HEK293 (cell line): Measurements from ENCODE around the gene TLE6.
A peak's percentile ranks its signal among the peaks of the same experiment; 100 is the strongest.
"Not testable (repeated sequence)": the region's sequence is repeated elsewhere in the genome, so short reads cannot be mapped to it uniquely, and the experiment has no call there.

Experiments
- CTCF ChIA-PET: fragments of 350-600 bp; formaldehyde crosslinking; extraction: SDS; loops from one replicate; lab custom pipeline; 2021; ENCODE audit warnings: antibody characterized with exemption; lab: Yijun Ruan, JAX
- POLR2A ChIA-PET: fragments of 300-600 bp; formaldehyde crosslinking; extraction: SDS; loops from one replicate; lab custom pipeline; 2020; ENCODE audit warnings: antibody characterized with exemption, inconsistent platforms; lab: Yijun Ruan, JAX
- H3K27ac ChIP-seq: fragments of 200-500 bp; sonication (Bioruptor generic); 2 replicates; pipeline ENCODE4 v1.5.1; 2014; ENCODE audit warnings: low read depth, low read length, control low read depth, inconsistent platforms; ENCODE audit errors: extremely low read depth
- H3K36me3 ChIP-seq, 2 experiments: fragments of 200-500 bp in 1 of 2; sonication (Bioruptor generic) in 1 of 2; 1 replicate in 1 of 2; 2 replicates in 1 of 2; pipeline ENCODE4 v1.5.1; 2014 to 2017; ENCODE audit warnings: inconsistent platforms in 2 of 2, low read length in 2 of 2; ENCODE audit not compliant: control insufficient read depth in 2 of 2, insufficient read depth in 1 of 2
- H3K4me1 ChIP-seq: fragments of 200-500 bp; sonication (Bioruptor generic); 2 replicates; pipeline ENCODE4 v1.5.1; 2014; ENCODE audit warnings: mild to moderate bottlenecking, low read length, inconsistent platforms; ENCODE audit not compliant: control insufficient read depth, insufficient read depth
- H3K4me3 ChIP-seq: 2 replicates; pipeline ENCODE4 v1.5.1; 2011; ENCODE audit warnings: low read depth, mild to moderate bottlenecking, control low read depth, low read length, moderate library complexity
- H3K9me3 ChIP-seq: fragments of 200-500 bp; sonication (Bioruptor generic); 2 replicates; pipeline ENCODE4 v1.5.1; 2014; ENCODE audit warnings: low read depth, low read length, inconsistent platforms; ENCODE audit not compliant: control insufficient read depth, insufficient read depth
- BCL11A ChIP-seq: fragments of 450-650 bp; formaldehyde crosslinking; IDR thresholded peaks from 2 replicates; pipeline ENCODE4 v1.5.1; 2016; ENCODE audit warnings: low read depth, missing biosample characterization, missing genetic modification characterization
- GFI1B ChIP-seq: fragments of 450-650 bp; formaldehyde crosslinking; IDR thresholded peaks from 2 replicates; pipeline ENCODE4 v1.5.1; 2016; ENCODE audit warnings: missing biosample characterization, missing genetic modification characterization
- GLIS1 ChIP-seq: fragments of 450-650 bp; formaldehyde crosslinking; IDR thresholded peaks from 2 replicates; pipeline ENCODE4 v1.5.1; 2016; ENCODE audit warnings: missing biosample characterization, missing genetic modification characterization
- MZF1 ChIP-seq: fragments of 450-650 bp; formaldehyde crosslinking; IDR thresholded peaks from 2 replicates; pipeline ENCODE4 v1.5.1; 2017; ENCODE audit warnings: missing biosample characterization, missing genetic modification characterization, borderline replicate concordance
- OSR2 ChIP-seq: fragments of 450-650 bp; formaldehyde crosslinking; IDR thresholded peaks from 2 replicates; pipeline ENCODE4 v1.5.1; 2016; ENCODE audit warnings: missing biosample characterization, missing genetic modification characterization
- SCRT1 ChIP-seq: fragments of 450-650 bp; formaldehyde crosslinking; IDR thresholded peaks from 2 replicates; pipeline ENCODE4 v1.5.1; 2016; ENCODE audit warnings: missing biosample characterization, missing genetic modification characterization, borderline replicate concordance
- WT1 ChIP-seq: fragments of 450-650 bp; formaldehyde crosslinking; IDR thresholded peaks from 2 replicates; pipeline ENCODE4 v1.5.1; 2016; ENCODE audit warnings: missing biosample characterization, missing genetic modification characterization
- ZEB2 ChIP-seq: fragments of 450-650 bp; formaldehyde crosslinking; IDR thresholded peaks from 2 replicates; pipeline ENCODE4 v1.5.1; 2016; ENCODE audit warnings: missing biosample characterization, missing genetic modification characterization
- ZNF121 ChIP-seq: fragments of 450-650 bp; formaldehyde crosslinking; IDR thresholded peaks from 2 replicates; pipeline ENCODE4 v1.5.1; 2016; ENCODE audit warnings: missing biosample characterization, missing genetic modification characterization
- ZNF140 ChIP-seq: fragments of 450-650 bp; formaldehyde crosslinking; IDR thresholded peaks from 2 replicates; pipeline ENCODE4 v1.5.1; 2016; ENCODE audit warnings: missing biosample characterization, missing genetic modification characterization
- ZNF2 ChIP-seq: fragments of 450-650 bp; formaldehyde crosslinking; IDR thresholded peaks from 2 replicates; pipeline ENCODE4 v1.5.1; 2016; ENCODE audit warnings: missing biosample characterization, missing genetic modification characterization
- ZNF202 ChIP-seq: fragments of 450-650 bp; formaldehyde crosslinking; IDR thresholded peaks from 2 replicates; pipeline ENCODE4 v1.5.1; 2016; ENCODE audit warnings: missing biosample characterization, missing genetic modification characterization, borderline replicate concordance
- ZNF214 ChIP-seq: fragments of 450-650 bp; formaldehyde crosslinking; IDR thresholded peaks from 2 replicates; pipeline ENCODE4 v1.5.1; 2017; ENCODE audit warnings: missing biosample characterization, mild to moderate bottlenecking, missing genetic modification characterization, borderline replicate concordance
- ZNF24 ChIP-seq: fragments of 450-650 bp; formaldehyde crosslinking; IDR thresholded peaks from 2 replicates; pipeline ENCODE4 v1.5.1; 2016; ENCODE audit warnings: missing biosample characterization, missing genetic modification characterization
- ZNF433 ChIP-seq: fragments of 450-650 bp; formaldehyde crosslinking; IDR thresholded peaks from 2 replicates; pipeline ENCODE4 v1.5.1; 2016; ENCODE audit warnings: missing biosample characterization, missing genetic modification characterization, low read depth
- ZNF473 ChIP-seq: fragments of 450-650 bp; formaldehyde crosslinking; IDR thresholded peaks from 2 replicates; pipeline ENCODE4 v1.5.1; 2017; ENCODE audit warnings: missing biosample characterization, missing genetic modification characterization
- ZNF654 ChIP-seq: fragments of 450-650 bp; formaldehyde crosslinking; IDR thresholded peaks from 2 replicates; pipeline ENCODE4 v1.5.1; 2016; ENCODE audit warnings: low read depth, missing biosample characterization, missing genetic modification characterization
- ZSCAN23 ChIP-seq: fragments of 450-650 bp; formaldehyde crosslinking; IDR thresholded peaks from 2 replicates; pipeline ENCODE4 v1.5.1; 2016; ENCODE audit warnings: missing biosample characterization, missing genetic modification characterization
- TF ChIP-seq, protein P1 (sequence below): fragments of 450-650 bp; formaldehyde crosslinking; optimal IDR thresholded peaks from 2 replicates; pipeline ENCODE3; 2016; ENCODE audit warnings: missing biosample characterization, mild to moderate bottlenecking, missing genetic modification characterization
- TF ChIP-seq, protein P2 (sequence below): fragments of 450-650 bp; formaldehyde crosslinking; IDR thresholded peaks from 2 replicates; pipeline ENCODE4 v1.5.1; 2016; ENCODE audit warnings: missing biosample characterization, missing genetic modification characterization
- TF ChIP-seq, protein P3 (sequence below): fragments of 450-650 bp; formaldehyde crosslinking; IDR thresholded peaks from 2 replicates; pipeline ENCODE4 v1.5.1; 2016; ENCODE audit warnings: missing biosample characterization, missing genetic modification characterization
- TF ChIP-seq, protein P4 (sequence below): fragments of 450-650 bp; formaldehyde crosslinking; IDR thresholded peaks from 2 replicates; pipeline ENCODE4 v1.5.1; 2016; ENCODE audit warnings: missing biosample characterization, missing genetic modification characterization

Gene TLE6

DNA sequence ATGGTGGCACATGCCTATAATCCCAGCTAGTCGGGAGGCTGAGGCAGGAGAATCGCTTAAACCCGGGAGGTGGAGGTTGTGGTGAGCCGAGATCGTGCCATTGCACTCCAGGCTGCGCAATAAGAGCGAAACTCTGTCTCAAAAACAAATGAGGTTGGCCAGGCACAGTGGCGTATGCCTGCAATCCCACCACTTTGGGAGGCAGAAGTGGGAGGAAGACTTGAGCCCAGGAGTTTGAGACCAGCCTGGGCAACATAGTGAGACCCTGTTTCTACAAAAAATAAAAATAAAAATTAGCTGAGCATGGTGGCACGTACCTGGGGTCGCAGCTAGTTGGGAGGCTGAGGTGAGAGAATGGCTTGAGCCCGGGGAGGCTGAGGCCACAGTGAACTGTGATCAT lies 15.0 kb downstream of the TLE6 start:
- H3K4me3 ChIP-seq, H3K27ac ChIP-seq, H3K4me1 ChIP-seq, H3K9me3 ChIP-seq, H3K36me3 ChIP-seq: not testable (repeated sequence)
- POLR2A ChIA-PET, result interaction anchor here (0.6 kb wide), 1 partner anchor 26 kb away, joined by 3 read pairs; no protein-coding TSS in a partner anchor
- peak; percentile 90 for TF ChIP-seq ZNF121 (tag by site-specific recombination)
- CTCF ChIA-PET, result interaction anchor here (0.5 to 0.7 kb wide), 3 partner anchors 39 to 243 kb away, joined by 3 read pairs; no protein-coding TSS in a partner anchor

DNA sequence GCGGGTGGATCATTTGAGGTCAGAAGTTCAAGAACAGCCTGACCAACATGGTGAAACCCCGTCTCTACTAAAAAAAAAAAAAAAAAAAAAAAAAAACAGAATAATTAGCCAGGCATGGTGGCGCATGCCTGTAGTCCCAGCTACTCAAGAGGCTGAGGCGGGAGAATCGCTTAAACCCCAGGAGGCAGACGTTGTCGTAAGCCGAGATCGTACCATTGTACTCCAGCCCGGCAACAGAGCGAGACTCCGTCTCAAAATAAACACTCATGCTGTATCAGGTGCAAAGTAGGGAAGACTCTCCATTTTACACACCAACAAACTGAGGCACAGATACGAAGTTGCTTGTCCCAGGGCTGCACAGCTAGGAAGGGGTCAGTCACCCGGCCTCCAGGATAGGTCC lies 15.6 kb downstream of the TLE6 start:
- Histone ChIP-seq H3K9me3 (no peaks in the 10 kb centered on the region), H3K4me1 (no peaks in the 10 kb centered on the region), H3K27ac (no peak overlapping the region), H3K36me3 (no peaks in the 10 kb centered on the region), H3K4me3 (no peak overlapping the region)
- ChIA-PET POLR2A (no interaction called here), CTCF (interaction anchor here (0.5 to 0.7 kb wide), 3 partner anchors 38 to 244 kb away, joined by 3 read pairs; no protein-coding TSS in a partner anchor)
- no peak for TF ChIP-seq ZEB2 (tag by site-specific recombination)
- no peak for TF ChIP-seq SCRT1 (tag by site-specific recombination)
- no peak for TF ChIP-seq ZNF433 (tag by site-specific recombination)
- peak; percentile 54 for TF ChIP-seq GLIS1
- no peak for TF ChIP-seq WT1 (tag by site-specific recombination)
- TF ChIP-seq, protein P1, sequence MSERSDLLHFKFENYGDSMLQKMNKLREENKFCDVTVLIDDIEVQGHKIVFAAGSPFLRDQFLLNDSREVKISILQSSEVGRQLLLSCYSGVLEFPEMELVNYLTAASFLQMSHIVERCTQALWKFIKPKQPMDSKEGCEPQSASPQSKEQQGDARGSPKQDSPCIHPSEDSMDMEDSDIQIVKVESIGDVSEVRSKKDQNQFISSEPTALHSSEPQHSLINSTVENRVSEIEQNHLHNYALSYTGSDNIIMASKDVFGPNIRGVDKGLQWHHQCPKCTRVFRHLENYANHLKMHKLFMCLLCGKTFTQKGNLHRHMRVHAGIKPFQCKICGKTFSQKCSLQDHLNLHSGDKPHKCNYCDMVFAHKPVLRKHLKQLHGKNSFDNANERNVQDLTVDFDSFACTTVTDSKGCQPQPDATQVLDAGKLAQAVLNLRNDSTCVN, result no peak
- TF ChIP-seq ZNF202 (tag by site-specific recombination), result no peak
- TF ChIP-seq, protein P2, sequence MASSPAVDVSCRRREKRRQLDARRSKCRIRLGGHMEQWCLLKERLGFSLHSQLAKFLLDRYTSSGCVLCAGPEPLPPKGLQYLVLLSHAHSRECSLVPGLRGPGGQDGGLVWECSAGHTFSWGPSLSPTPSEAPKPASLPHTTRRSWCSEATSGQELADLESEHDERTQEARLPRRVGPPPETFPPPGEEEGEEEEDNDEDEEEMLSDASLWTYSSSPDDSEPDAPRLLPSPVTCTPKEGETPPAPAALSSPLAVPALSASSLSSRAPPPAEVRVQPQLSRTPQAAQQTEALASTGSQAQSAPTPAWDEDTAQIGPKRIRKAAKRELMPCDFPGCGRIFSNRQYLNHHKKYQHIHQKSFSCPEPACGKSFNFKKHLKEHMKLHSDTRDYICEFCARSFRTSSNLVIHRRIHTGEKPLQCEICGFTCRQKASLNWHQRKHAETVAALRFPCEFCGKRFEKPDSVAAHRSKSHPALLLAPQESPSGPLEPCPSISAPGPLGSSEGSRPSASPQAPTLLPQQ (tag by site-specific recombination), result no peak
- no peak for TF ChIP-seq ZNF24 (tag by site-specific recombination)
- no peak for TF ChIP-seq BCL11A (tag by site-specific recombination)
- no peak for TF ChIP-seq MZF1 (tag by site-specific recombination)
- no peak for TF ChIP-seq ZNF654
- peak; percentile 42; the same call in 1 of the 2 replicates for TF ChIP-seq OSR2 (tag by site-specific recombination)
- TF ChIP-seq, protein P3, sequence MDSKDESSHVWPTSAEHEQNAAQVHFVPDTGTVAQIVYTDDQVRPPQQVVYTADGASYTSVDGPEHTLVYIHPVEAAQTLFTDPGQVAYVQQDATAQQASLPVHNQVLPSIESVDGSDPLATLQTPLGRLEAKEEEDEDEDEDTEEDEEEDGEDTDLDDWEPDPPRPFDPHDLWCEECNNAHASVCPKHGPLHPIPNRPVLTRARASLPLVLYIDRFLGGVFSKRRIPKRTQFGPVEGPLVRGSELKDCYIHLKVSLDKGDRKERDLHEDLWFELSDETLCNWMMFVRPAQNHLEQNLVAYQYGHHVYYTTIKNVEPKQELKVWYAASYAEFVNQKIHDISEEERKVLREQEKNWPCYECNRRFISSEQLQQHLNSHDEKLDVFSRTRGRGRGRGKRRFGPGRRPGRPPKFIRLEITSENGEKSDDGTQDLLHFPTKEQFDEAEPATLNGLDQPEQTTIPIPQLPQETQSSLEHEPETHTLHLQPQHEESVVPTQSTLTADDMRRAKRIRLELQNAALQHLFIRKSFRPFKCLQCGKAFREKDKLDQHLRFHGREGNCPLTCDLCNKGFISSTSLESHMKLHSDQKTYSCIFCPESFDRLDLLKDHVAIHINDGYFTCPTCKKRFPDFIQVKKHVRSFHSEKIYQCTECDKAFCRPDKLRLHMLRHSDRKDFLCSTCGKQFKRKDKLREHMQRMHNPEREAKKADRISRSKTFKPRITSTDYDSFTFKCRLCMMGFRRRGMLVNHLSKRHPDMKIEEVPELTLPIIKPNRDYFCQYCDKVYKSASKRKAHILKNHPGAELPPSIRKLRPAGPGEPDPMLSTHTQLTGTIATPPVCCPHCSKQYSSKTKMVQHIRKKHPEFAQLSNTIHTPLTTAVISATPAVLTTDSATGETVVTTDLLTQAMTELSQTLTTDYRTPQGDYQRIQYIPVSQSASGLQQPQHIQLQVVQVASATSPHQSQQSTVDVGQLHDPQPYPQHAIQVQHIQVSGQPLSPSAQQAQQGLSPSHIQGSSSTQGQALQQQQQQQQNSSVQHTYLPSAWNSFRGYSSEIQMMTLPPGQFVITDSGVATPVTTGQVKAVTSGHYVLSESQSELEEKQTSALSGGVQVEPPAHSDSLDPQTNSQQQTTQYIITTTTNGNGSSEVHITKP (tag by site-specific recombination), result 0 out of 2 replicates have a peak, but pooled peaks have one; percentile 42
- TF ChIP-seq ZNF473 (tag by site-specific recombination), result no peak

DNA sequence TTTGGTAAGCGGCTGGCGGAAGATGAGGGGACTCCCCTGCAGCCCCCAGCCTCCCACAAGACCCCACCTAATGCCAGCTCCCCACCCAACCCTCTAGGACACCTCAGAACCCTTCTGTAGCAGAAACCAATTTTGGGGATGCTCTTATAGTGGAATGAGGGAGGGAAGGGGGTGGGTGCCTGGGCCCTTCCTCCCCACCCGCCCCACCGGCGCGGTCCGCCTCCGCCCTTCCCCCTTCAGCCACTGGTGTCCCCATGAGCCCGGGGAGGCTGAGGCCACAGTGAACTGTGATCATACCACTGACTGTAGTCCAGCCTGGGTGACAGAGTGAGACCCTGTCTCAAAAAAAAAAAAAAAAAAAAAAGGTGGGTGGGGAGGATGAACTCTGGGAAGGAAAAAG lies 16.2 kb downstream of the TLE6 start:
- TF ChIP-seq ZNF2 (no peak), ZNF214 (tag by site-specific recombination) (no peak), ZNF140 (tag by site-specific recombination) (no peak), ZSCAN23 (no peak), GFI1B (tag by site-specific recombination) (no peak)
- TF ChIP-seq, protein P4, sequence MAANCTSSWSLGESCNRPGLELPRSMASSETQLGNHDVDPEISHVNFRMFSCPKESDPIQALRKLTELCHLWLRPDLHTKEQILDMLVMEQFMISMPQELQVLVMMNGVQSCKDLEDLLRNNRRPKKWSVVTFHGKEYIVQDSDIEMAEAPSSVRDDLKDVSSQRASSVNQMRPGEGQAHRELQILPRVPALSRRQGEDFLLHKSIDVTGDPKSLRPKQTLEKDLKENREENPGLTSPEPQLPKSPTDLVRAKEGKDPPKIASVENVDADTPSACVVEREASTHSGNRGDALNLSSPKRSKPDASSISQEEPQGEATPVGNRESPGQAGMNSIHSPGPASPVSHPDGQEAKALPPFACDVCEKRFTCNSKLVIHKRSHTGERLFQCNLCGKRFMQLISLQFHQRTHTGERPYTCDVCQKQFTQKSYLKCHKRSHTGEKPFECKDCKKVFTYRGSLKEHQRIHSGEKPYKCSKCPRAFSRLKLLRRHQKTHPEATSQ (tag by site-specific recombination), result no peak
- TF ChIP-seq, all 188 proteins: peak for 0
- no peaks in the 10 kb centered on the region for H3K36me3 ChIP-seq
- CTCF ChIA-PET, result no interaction called here
- no peak overlapping the region for H3K4me3 ChIP-seq
- H3K9me3 ChIP-seq, result no peaks in the 10 kb centered on the region
- no peak overlapping the region for H3K27ac ChIP-seq
- H3K4me1 ChIP-seq, result no peaks in the 10 kb centered on the region
- POLR2A ChIA-PET, result no interaction called here
